Parathyroid adenoma (tissue), 2 donors: ENCODE results near the gene CTNND2.

Experiments used
- H2AFZ ChIP-seq: fragments of 300-600 bp; sonication (generic); one replicate; pipeline ENCODE4 v1.7.0; 2017; ENCODE audit warnings: antibody characterized with exemption, mild to moderate bottlenecking
- H3K27ac ChIP-seq: fragments of 300-600 bp; sonication (generic); one replicate; pipeline ENCODE4 v1.7.0; 2017
- H3K27me3 ChIP-seq: fragments of 300-600 bp; sonication (generic); one replicate; pipeline ENCODE4 v1.7.0; 2017; ENCODE audit warnings: low read length; ENCODE audit not compliant: control insufficient read depth, insufficient read depth
- H3K36me3 ChIP-seq: fragments of 300-600 bp; sonication (generic); one replicate; pipeline ENCODE4 v1.7.0; 2017; ENCODE audit warnings: low read length; ENCODE audit not compliant: control insufficient read depth, insufficient read depth
- H3K4me1 ChIP-seq: fragments of 300-600 bp; sonication (generic); one replicate; pipeline ENCODE4 v1.7.0; 2017; ENCODE audit warnings: control low read depth
- H3K4me2 ChIP-seq: fragments of 300-600 bp; sonication (generic); one replicate; pipeline ENCODE4 v1.7.0; 2017; ENCODE audit warnings: low read length
- H3K4me3 ChIP-seq: fragments of 300-600 bp; sonication (generic); one replicate; pipeline ENCODE4 v1.7.0; 2017; ENCODE audit warnings: low read depth, low read length
- H3K79me2 ChIP-seq: fragments of 300-600 bp; sonication (generic); one replicate; pipeline ENCODE4 v1.7.0; 2017; ENCODE audit warnings: control low read depth
- H3K9ac ChIP-seq: fragments of 300-600 bp; sonication (generic); one replicate; pipeline ENCODE4 v1.7.0; 2017; ENCODE audit warnings: mild to moderate bottlenecking
- H3K9me3 ChIP-seq: fragments of 300-600 bp; sonication (generic); one replicate; pipeline ENCODE4 v1.7.0; 2017; ENCODE audit warnings: low read length; ENCODE audit not compliant: control insufficient read depth
- CTCF ChIP-seq: fragments of 300-600 bp; sonication (generic); IDR thresholded peaks from one replicate; pipeline ENCODE4 v1.7.0; 2017; ENCODE audit warnings: antibody characterized with exemption, mild to moderate bottlenecking
- donor health status: primary hyperparathyroidism.

The CTNND2 gene

GRCh38 chr5:10985091-10985720 is 919.0 kb downstream of the CTNND2 start:
- TF ChIP-seq CTCF: no peak
- Histone ChIP-seq H3K9ac (no peak overlapping the region), H3K36me3 (no peaks in the 10 kb centered on the region), H3K4me1 (no peaks in the 10 kb centered on the region), H3K27ac (no peak overlapping the region), H2AFZ (no peak overlapping the region), H3K4me2 (no peak overlapping the region), H3K9me3 (no peaks in the 10 kb centered on the region), H3K4me3 (no peak overlapping the region), H3K27me3 (no peaks in the 10 kb centered on the region), H3K79me2 (no peaks in the 10 kb centered on the region)

DNA sequence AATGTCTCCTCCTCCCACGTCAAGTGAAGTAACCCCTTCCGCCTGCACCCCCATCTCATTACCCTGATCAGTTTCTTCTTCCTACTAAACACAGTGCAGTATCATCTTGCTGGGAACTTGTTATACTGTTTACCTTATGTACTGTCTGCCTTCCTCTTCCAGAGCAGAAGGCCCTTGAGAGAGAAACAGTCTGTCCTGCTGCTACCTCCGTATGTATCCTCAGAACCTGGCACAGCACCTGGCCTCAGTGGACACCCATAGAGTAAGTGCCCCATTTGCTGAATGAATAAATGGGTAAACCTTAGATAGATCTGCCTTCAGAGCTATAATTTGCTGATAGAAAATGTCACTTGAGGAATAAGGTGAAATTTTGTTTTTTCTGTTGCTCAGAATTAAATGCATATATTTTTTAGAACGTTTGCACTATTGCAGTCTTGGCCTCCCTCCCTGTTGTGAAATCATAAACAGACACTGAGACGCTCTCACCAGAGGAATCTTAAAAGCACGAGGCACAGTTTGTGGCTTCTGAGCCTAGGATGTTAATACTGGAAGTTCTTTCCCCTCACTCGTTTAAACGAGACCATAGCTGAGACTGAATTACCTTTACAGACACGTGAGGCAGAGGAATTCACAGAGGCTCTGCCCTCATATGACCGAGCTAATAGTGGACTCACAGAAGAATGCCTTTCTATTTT is 920.1 kb downstream of the CTNND2 start:
- no peaks in the 10 kb centered on the region for H3K79me2 ChIP-seq
- no peak overlapping the region for H3K4me2 ChIP-seq
- no peaks in the 10 kb centered on the region for H3K36me3 ChIP-seq
- no peaks in the 10 kb centered on the region for H3K27me3 ChIP-seq
- H3K27ac ChIP-seq: no peak overlapping the region
- TF ChIP-seq CTCF: no peak
- H3K4me1 ChIP-seq: no peaks in the 10 kb centered on the region
- H3K9ac ChIP-seq: no peak overlapping the region
- H3K4me3 ChIP-seq: no peak overlapping the region
- no peak overlapping the region for H2AFZ ChIP-seq
- no peaks in the 10 kb centered on the region for H3K9me3 ChIP-seq

GRCh38 chr5:10982626-10983025 is 921.6 kb downstream of the CTNND2 start:
- Histone ChIP-seq H3K4me2 (no peak overlapping the region), H3K9ac (no peak overlapping the region), H3K4me1 (no peaks in the 10 kb centered on the region), H3K36me3 (no peaks in the 10 kb centered on the region), H3K27ac (no peak overlapping the region), H2AFZ (no peak overlapping the region), H3K4me3 (no peak overlapping the region), H3K9me3 (no peaks in the 10 kb centered on the region), H3K79me2 (no peaks in the 10 kb centered on the region), H3K27me3 (no peaks in the 10 kb centered on the region)
- TF ChIP-seq CTCF: no peak

GRCh38 chr5:10981932-10982331 is 922.3 kb downstream of the CTNND2 start:
- no peaks in the 10 kb centered on the region for H3K4me1 ChIP-seq
- H3K27me3 ChIP-seq: no peaks in the 10 kb centered on the region
- H3K4me2 ChIP-seq: no peak overlapping the region
- H3K36me3 ChIP-seq: no peaks in the 10 kb centered on the region
- H3K79me2 ChIP-seq: no peaks in the 10 kb centered on the region
- no peak overlapping the region for H3K9ac ChIP-seq
- no peak for TF ChIP-seq CTCF
- H3K27ac ChIP-seq: no peak overlapping the region
- H3K4me3 ChIP-seq: no peak overlapping the region
- no peak overlapping the region for H2AFZ ChIP-seq
- H3K9me3 ChIP-seq: no peaks in the 10 kb centered on the region

- Histone ChIP-seq H3K27me3 (no peaks in the 10 kb centered on the region), H3K79me2 (no peaks in the 10 kb centered on the region), H3K4me1 (no peaks in the 10 kb centered on the region), H3K9ac (no peak overlapping the region), H2AFZ (no peak overlapping the region), H3K4me2 (no peak overlapping the region), H3K9me3 (no peaks in the 10 kb centered on the region), H3K27ac (no peak overlapping the region), H3K4me3 (no peak overlapping the region), H3K36me3 (no peaks in the 10 kb centered on the region)
- TF ChIP-seq CTCF: no peak
Observed at GRCh38 chr5:10977011-10977410, 927.2 kb downstream of the CTNND2 start.
